OCI-LY3 (cell line): ENCODE data around the gene BACH1.
A peak's percentile ranks its signal among the peaks of the same experiment; 100 is the strongest.

Experiments used
- H2AFZ ChIP-seq: fragments of 200-600, 300-600 bp; shearing (Covaris generic); 2 replicates; pipeline ENCODE4 v1.6.0; 2014; ENCODE audit warnings: antibody characterized with exemption, low read depth, low read length
- H3K27ac ChIP-seq: fragments of 200-600, 300-600 bp; sonication (generic); 2 replicates; pipeline ENCODE4 v1.5.1; 2014; ENCODE audit warnings: mild to moderate bottlenecking, low read length, moderate library complexity, mixed read lengths
- H3K27me3 ChIP-seq: fragments of 200-600, 300-600 bp; sonication (generic); 2 replicates; pipeline ENCODE4 v1.6.1; 2014; ENCODE audit warnings: low read depth, low read length, mixed read lengths
- H3K36me3 ChIP-seq: fragments of 200-600, 300-600 bp; sonication (generic); replicated peaks from 2 replicates; pipeline ENCODE3; 2014; ENCODE audit warnings: low read depth, low read length, mixed read lengths
- H3K4me1 ChIP-seq: fragments of 300-600, 200-600 bp; sonication (generic); 2 replicates; pipeline ENCODE4 v1.6.1; 2014; ENCODE audit warnings: low read length, mixed read lengths
- H3K4me2 ChIP-seq: fragments of 200-600, 300-600 bp; sonication (generic); 2 replicates; pipeline ENCODE4 v1.6.1; 2014; ENCODE audit warnings: low read length, mixed read lengths
- H3K4me3 ChIP-seq: fragments of 300-600, 200-600 bp; sonication (generic); 2 replicates; pipeline ENCODE4 v1.5.1; 2014; ENCODE audit warnings: antibody characterized with exemption, mild to moderate bottlenecking, low read length, moderate library complexity
- H3K79me2 ChIP-seq: fragments of 300-600, 200-600 bp; shearing (Covaris generic); 2 replicates; pipeline ENCODE4 v1.6.1; 2014; ENCODE audit warnings: mild to moderate bottlenecking, low read length, mixed read lengths
- H3K9ac ChIP-seq: fragments of 300-600, 200-600 bp; shearing (Covaris generic); 2 replicates; pipeline ENCODE4 v1.6.0; 2014; ENCODE audit warnings: mild to moderate bottlenecking, low read length, moderate library complexity
- H3K9me3 ChIP-seq: fragments of 200-600, 300-600 bp; shearing (Covaris generic); 2 replicates; pipeline ENCODE4 v1.6.1; 2014; ENCODE audit warnings: low read length, mixed read lengths; ENCODE audit not compliant: insufficient read depth
- H4K20me1 ChIP-seq: fragments of 200-600, 300-600 bp; sonication (generic); 2 replicates; pipeline ENCODE4 v1.6.1; 2016; ENCODE audit warnings: low read length, mixed read lengths; ENCODE audit not compliant: insufficient read depth
- EZH2phosphoT487 ChIP-seq: fragments of 200-600 bp; shearing (Covaris generic); IDR thresholded peaks from 2 replicates; pipeline ENCODE4 v1.6.1; 2018; ENCODE audit warnings: antibody characterized with exemption, mixed run types, low read depth
- TF ChIP-seq, protein P1 (sequence below): fragments of 200-600, 300-600 bp; sonication (generic); IDR thresholded peaks from 2 replicates; pipeline ENCODE4 v1.5.1; 2014; ENCODE audit warnings: antibody characterized with exemption, low read length, low read depth

The BACH1 gene

DNA sequence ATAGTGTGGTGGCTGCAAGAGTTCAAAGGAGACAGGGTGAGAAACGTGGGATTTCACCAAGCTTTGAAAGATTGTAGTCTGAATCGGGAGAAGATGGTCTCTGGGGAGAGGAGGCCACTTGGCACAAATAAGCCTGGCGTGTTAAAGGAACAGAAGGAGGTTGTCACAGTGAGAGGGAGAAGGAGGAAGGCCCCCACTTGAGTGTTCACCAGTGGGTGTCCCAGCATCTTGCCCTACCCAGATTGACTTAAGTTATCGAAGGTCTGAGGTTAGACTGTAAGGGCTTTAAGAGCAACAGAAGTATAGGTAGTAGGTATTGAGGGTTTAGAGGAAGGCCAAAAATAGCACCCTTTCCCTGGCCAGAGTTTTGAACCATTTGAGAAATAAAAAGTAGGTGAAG lies 48.0 kb downstream of the BACH1 start:
- Histone ChIP-seq H3K9ac (no peak overlapping the region), H4K20me1 (peaks cover 69% of the 10 kb centered on the region)
- TF ChIP-seq, protein P1, sequence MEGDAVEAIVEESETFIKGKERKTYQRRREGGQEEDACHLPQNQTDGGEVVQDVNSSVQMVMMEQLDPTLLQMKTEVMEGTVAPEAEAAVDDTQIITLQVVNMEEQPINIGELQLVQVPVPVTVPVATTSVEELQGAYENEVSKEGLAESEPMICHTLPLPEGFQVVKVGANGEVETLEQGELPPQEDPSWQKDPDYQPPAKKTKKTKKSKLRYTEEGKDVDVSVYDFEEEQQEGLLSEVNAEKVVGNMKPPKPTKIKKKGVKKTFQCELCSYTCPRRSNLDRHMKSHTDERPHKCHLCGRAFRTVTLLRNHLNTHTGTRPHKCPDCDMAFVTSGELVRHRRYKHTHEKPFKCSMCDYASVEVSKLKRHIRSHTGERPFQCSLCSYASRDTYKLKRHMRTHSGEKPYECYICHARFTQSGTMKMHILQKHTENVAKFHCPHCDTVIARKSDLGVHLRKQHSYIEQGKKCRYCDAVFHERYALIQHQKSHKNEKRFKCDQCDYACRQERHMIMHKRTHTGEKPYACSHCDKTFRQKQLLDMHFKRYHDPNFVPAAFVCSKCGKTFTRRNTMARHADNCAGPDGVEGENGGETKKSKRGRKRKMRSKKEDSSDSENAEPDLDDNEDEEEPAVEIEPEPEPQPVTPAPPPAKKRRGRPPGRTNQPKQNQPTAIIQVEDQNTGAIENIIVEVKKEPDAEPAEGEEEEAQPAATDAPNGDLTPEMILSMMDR, result no peak
- TF ChIP-seq EZH2phosphoT487, result no peak

DNA sequence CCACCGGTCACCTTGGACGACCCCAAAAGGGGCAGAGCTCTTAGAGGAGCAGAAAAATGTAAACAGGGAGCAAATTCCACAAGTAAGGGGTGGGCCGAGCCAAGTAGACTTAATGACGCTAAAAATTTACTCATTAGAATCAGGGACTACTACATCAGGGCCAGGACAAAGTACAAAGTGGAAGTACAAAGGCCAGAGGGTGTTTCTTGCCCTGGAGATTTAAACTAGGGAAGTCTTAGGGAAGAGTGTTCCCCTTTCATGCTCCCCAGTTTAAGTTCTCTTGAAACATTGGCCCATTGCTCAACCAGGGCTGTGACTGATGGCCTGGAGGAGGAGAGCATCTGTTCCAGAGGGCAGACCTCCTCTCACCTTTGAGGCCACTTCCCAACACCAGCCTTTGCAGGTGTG lies 48.6 kb downstream of the BACH1 start:
- Histone ChIP-seq H3K27ac (no peak overlapping the region), H4K20me1 (peaks cover 64% of the 10 kb centered on the region), H3K4me3 (no peak overlapping the region), H3K9me3 (no peaks in the 10 kb centered on the region), H3K4me1 (peaks cover 31% of the 10 kb centered on the region), H3K36me3 (peaks cover 27% of the 10 kb centered on the region), H3K27me3 (no peaks in the 10 kb centered on the region), H3K9ac (no peak overlapping the region), H3K4me2 (peak overlapping the region; percentile 56), H3K79me2 (peaks cover 40% of the 10 kb centered on the region), H2AFZ (no peak overlapping the region)
- TF ChIP-seq, protein P1, result no peak
- TF ChIP-seq EZH2phosphoT487, result no peak

More for the DNA sequence above, 48.0 kb downstream of the BACH1 start:
- Histone ChIP-seq H3K9me3 (no peaks in the 10 kb centered on the region), H3K27me3 (no peaks in the 10 kb centered on the region), H3K4me3 (no peak overlapping the region), H3K36me3 (peaks cover 26% of the 10 kb centered on the region), H3K4me2 (peak overlapping the region; percentile 56; the same call in 1 of the 2 replicates), H3K79me2 (peaks cover 45% of the 10 kb centered on the region), H3K4me1 (peaks cover 36% of the 10 kb centered on the region), H3K27ac (no peak overlapping the region), H2AFZ (no peak overlapping the region)

DNA sequence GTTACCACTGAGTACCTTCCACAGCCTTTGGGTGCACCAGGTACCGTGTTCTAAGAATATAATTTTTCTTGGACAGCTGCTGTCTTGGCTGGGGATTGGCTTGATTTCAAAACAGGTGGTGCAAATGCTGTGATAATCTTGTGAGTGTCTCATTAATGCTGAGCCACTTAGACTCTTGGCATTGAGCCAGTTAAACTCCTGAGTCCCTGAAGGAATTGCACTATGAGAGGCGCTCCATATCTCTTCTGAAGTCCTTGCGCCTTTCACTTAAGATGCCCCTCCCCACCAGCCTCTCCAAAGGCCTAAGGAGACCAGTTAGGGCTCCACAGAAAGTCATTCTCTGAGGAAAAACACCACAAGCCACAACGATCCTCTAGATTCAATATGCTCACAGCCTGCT lies 51.0 kb downstream of the BACH1 start:
- Histone ChIP-seq H3K9ac (no peak overlapping the region), H4K20me1 (peaks cover 39% of the 10 kb centered on the region), H3K9me3 (no peaks in the 10 kb centered on the region), H3K36me3 (peaks cover 35% of the 10 kb centered on the region), H3K4me2 (no peak overlapping the region), H2AFZ (no peak overlapping the region), H3K79me2 (peaks cover 20% of the 10 kb centered on the region), H3K27me3 (no peaks in the 10 kb centered on the region), H3K4me1 (peaks cover 23% of the 10 kb centered on the region), H3K27ac (no peak overlapping the region), H3K4me3 (no peak overlapping the region)
- TF ChIP-seq, protein P1, result no peak
- TF ChIP-seq EZH2phosphoT487, result no peak

DNA sequence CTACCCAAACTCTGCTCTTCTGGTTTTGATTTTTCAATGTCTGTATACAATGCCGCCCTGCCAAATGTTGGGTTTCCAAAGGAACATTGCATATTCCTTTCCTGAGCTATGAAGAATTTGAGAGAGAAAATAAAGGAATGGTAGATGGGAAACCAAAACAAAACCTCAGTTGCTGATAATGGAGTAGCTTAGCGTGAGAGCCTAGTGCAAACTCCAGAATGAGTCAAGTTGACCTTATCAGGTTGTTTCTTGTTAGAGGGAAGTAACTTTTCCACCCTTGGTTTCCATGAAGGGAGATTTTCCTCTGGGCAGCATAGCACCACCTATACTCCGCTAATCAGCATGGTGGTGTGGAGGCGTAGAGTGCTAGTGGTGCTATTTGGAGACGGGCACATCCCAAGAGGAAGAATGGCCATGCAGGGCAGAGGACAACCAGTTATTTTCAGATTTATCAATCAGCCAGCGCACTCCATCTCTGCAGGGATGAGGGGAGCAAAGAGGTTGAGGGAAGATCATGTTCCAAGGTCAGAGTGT lies 51.6 kb downstream of the BACH1 start:
- Histone ChIP-seq H3K27ac (no peak overlapping the region), H3K4me2 (no peak overlapping the region), H3K9me3 (no peaks in the 10 kb centered on the region), H3K4me3 (no peak overlapping the region), H2AFZ (no peak overlapping the region), H3K9ac (no peak overlapping the region), H3K36me3 (peaks cover 38% of the 10 kb centered on the region), H4K20me1 (peaks cover 33% of the 10 kb centered on the region), H3K27me3 (no peaks in the 10 kb centered on the region), H3K79me2 (peaks cover 18% of the 10 kb centered on the region), H3K4me1 (peaks cover 23% of the 10 kb centered on the region)
- no peak for TF ChIP-seq EZH2phosphoT487
- TF ChIP-seq, protein P1, result no peak
